Measurements from ENCODE around the gene FAM170A.
A peak's percentile ranks its signal among the peaks of the same experiment; 100 is the strongest.

FAM170A gene

GRCh38 chr5:119629339-119629738, at the start of gene FAM170A:
Gene FAM170A, plus strand, starts transcription at chr5:119629558. Its CDS starts 211 bp downstream, at chr5:119629769.
- DNase-seq (ENCODE audit: low read depth), result no peak

- DNase-seq (ENCODE audit: low read depth), result no peak
These were observed 46.4 kb upstream of the FAM170A start for GRCh38 chr5:119582987-119583386.

- DNase-seq (ENCODE audit: low read depth), result peak; percentile 76
These were observed 45.7 kb upstream of the FAM170A start for GRCh38 chr5:119583684-119584083.

GRCh38 chr5:119596046-119596445, 33.3 kb upstream of the FAM170A start:
- DNase-seq (ENCODE audit: low read depth), result no peak

GRCh38 chr5:119597728-119598298, 31.5 kb upstream of the FAM170A start:
- no peak for DNase-seq (ENCODE audit: low read depth)

GRCh38 chr5:119613937-119614336, 15.4 kb upstream of the FAM170A start:
- DNase-seq (ENCODE audit: low read depth), result no peak

- DNase-seq (ENCODE audit: low read depth), result peak; percentile 1
These were observed 14.5 kb upstream of the FAM170A start for GRCh38 chr5:119614838-119615237.

GRCh38 chr5:119626086-119626485, 3.3 kb upstream of the FAM170A start:
- no peak for DNase-seq (ENCODE audit: low read depth)

GRCh38 chr5:119630752-119631440, 1.5 kb downstream of the FAM170A start:
- no peak for DNase-seq (ENCODE audit: low read depth)

GRCh38 chr5:119631660-119632059, 2.3 kb downstream of the FAM170A start:
- DNase-seq (ENCODE audit: low read depth), result no peak

GRCh38 chr5:119651486-119651885, 22.1 kb downstream of the FAM170A start:
- DNase-seq (ENCODE audit: low read depth), result no peak

- DNase-seq (ENCODE audit: low read depth), result peak; percentile 50
These were observed 25.7 kb downstream of the FAM170A start for GRCh38 chr5:119655061-119655460.

GRCh38 chr5:119656023-119656422, 26.7 kb downstream of the FAM170A start:
- no peak for DNase-seq (ENCODE audit: low read depth)

- no peak for DNase-seq (ENCODE audit: low read depth)
These were observed 37.2 kb downstream of the FAM170A start for GRCh38 chr5:119666542-119666941.

- DNase-seq (ENCODE audit: low read depth), result no peak
These were observed 49.1 kb downstream of the FAM170A start for GRCh38 chr5:119678351-119679028.

GRCh38 chr5:119680080-119680479, 50.7 kb downstream of the FAM170A start:
- DNase-seq (ENCODE audit: low read depth), result no peak

- no peak for DNase-seq (ENCODE audit: low read depth)
These were observed 52.4 kb downstream of the FAM170A start for GRCh38 chr5:119681734-119682133.

- DNase-seq (ENCODE audit: low read depth), result no peak
These were observed 53.0 kb downstream of the FAM170A start for GRCh38 chr5:119682372-119682771.
